HG02759 (cell line): ENCODE results near the gene RTL5.
A peak's percentile ranks its signal among the peaks of the same experiment; 100 is the strongest.
"Not testable (repeated sequence)": the region's sequence is repeated elsewhere in the genome, so short reads cannot be mapped to it uniquely, and the experiment has no call there.

ENCODE experiments used
- ATAC-seq: cut with Tn5 transposase; IDR thresholded peaks from one replicate; pipeline ENCODE4 v1.9.1; 2021; ENCODE audit warnings: mild to moderate bottlenecking, moderate library complexity; ENCODE audit not compliant: unreplicated experiment

RTL5 gene

GRCh38 chrX:72131317-72132294, at the start of gene RTL5:
Gene RTL5, minus strand, starts transcription at chrX:72131915.
- peak; percentile 79 for ATAC-seq

GRCh38 chrX:72180539-72180938, 48.8 kb upstream of the RTL5 start:
- no peak for ATAC-seq

GRCh38 chrX:72176981-72177380, 45.3 kb upstream of the RTL5 start:
- ATAC-seq, result no peak

- ATAC-seq, result not testable (repeated sequence)
These were observed 44.6 kb upstream of the RTL5 start for GRCh38 chrX:72176289-72176688.

- ATAC-seq, result no peak
These were observed 37.5 kb upstream of the RTL5 start for GRCh38 chrX:72169008-72169728.

GRCh38 chrX:72165551-72165950, 33.8 kb upstream of the RTL5 start:
- no peak for ATAC-seq

- no peak for ATAC-seq
These were observed 28.1 kb upstream of the RTL5 start for GRCh38 chrX:72159769-72160168.

- ATAC-seq, result no peak
These were observed 27.1 kb upstream of the RTL5 start for GRCh38 chrX:72158773-72159172.

GRCh38 chrX:72146527-72146926, 14.8 kb upstream of the RTL5 start:
- ATAC-seq, result no peak

GRCh38 chrX:72145181-72145580, 13.5 kb upstream of the RTL5 start:
- ATAC-seq, result no peak

GRCh38 chrX:72143609-72143907, 11.8 kb upstream of the RTL5 start:
- ATAC-seq, result no peak

- ATAC-seq, result no peak
These were observed 11.3 kb upstream of the RTL5 start for GRCh38 chrX:72142794-72143608.

- ATAC-seq, result no peak
These were observed 10.5 kb upstream of the RTL5 start for GRCh38 chrX:72142094-72142793.

- ATAC-seq, result peak; percentile 65
These were observed 9.8 kb upstream of the RTL5 start for GRCh38 chrX:72141372-72142004.

- ATAC-seq, result no peak
These were observed 7.8 kb upstream of the RTL5 start for GRCh38 chrX:72139538-72139937.

- ATAC-seq, result no peak
These were observed 6.3 kb upstream of the RTL5 start for GRCh38 chrX:72137846-72138495.

- no peak for ATAC-seq
These were observed 2.3 kb upstream of the RTL5 start for GRCh38 chrX:72133851-72134546.

- no peak for ATAC-seq
These were observed 741 bp upstream of the RTL5 start for GRCh38 chrX:72132456-72132855.

GRCh38 chrX:72130762-72131250, 909 bp downstream of the RTL5 start:
- no peak for ATAC-seq
